HepG2 (cell line): ENCODE measurements around the gene PPP1R9B. TPM values are rescaled to one million over a fixed set of nuclear protein-coding genes. Genes with fewer than 3 reads are reported as not detected.

ENCODE experiments used
- MTA1 ChIP-seq: sonication (generic); formaldehyde crosslinking; IDR thresholded peaks from 2 replicates; pipeline ENCODE4 v1.4.0; 2020; ENCODE audit warnings: missing genetic modification reagents, mild to moderate bottlenecking, borderline replicate concordance
- NBN ChIP-seq: fragments of 450-650 bp; conservative IDR thresholded peaks from 2 replicates; pipeline ENCODE4 v1.6.1; 2017
- NPAS2 ChIP-seq: sonication (generic); formaldehyde crosslinking; IDR thresholded peaks from 2 replicates; pipeline ENCODE4 v1.8.0; 2022; ENCODE audit warnings: mild to moderate bottlenecking, missing genetic modification reagents, borderline replicate concordance
- POLR2G ChIP-seq: fragments of 200-400 bp; formaldehyde crosslinking; IDR thresholded peaks from 2 replicates; pipeline ENCODE4 v1.6.1; 2018; ENCODE audit warnings: mild to moderate bottlenecking, low read depth, low read length, moderate library complexity
- SAFB2 ChIP-seq: sonication (generic); formaldehyde crosslinking; IDR thresholded peaks from 2 replicates; pipeline ENCODE4 v1.5.1; 2020; ENCODE audit warnings: missing genetic modification reagents, low read depth, mild to moderate bottlenecking, borderline replicate concordance
- SP4 ChIP-seq: sonication (generic); formaldehyde crosslinking; IDR thresholded peaks from 2 replicates; pipeline ENCODE4 v1.8.1; 2023; ENCODE audit warnings: mild to moderate bottlenecking, missing genetic modification reagents
- SYNCRIP ChIP-seq: fragments of 200-400 bp; formaldehyde crosslinking; IDR thresholded peaks from 2 replicates; pipeline ENCODE4 v1.6.1; 2018; ENCODE audit warnings: mild to moderate bottlenecking, low read depth, low read length; ENCODE audit not compliant: insufficient read depth
- ZFP1 ChIP-seq: IDR thresholded peaks from 2 replicates; pipeline ENCODE4 v1.6.1; 2016
- ZNF614 ChIP-seq: IDR thresholded peaks from 2 replicates; pipeline ENCODE4 v1.6.1; 2018; ENCODE audit warnings: missing biosample characterization, missing genetic modification reagents, inconsistent platforms, borderline replicate concordance
- polyA plus RNA-seq, 8 experiments: library from polyadenylated mRNA; depleted of rRNA in 3 of 8; stranded (reverse) in 7 of 8; unstranded in 1 of 8; fragments of >200 nt; fragmentation: Illumina TruSeq in 4 of 8; extraction: Trizol in 4 of 8; gene quantifications; 2 replicates each; pipeline versions ENCODE4 v1.2.1 to v1.2.3, GENCODE V29; 2011 to 2016; ENCODE audit warnings: low read depth in 4 of 8, missing spikeins in 1 of 8, mixed read lengths in 1 of 8; ENCODE audit not compliant: insufficient read depth in 1 of 8
- total RNA-seq, 5 experiments: library from RNA; depleted of rRNA; stranded (reverse); fragments of >200 nt; fragmentation: Illumina TruSeq; extraction: Trizol; gene quantifications; 2 replicates each; pipeline ENCODE4 v1.2.3, GENCODE V29; 2016; ENCODE audit warnings: low read depth in 1 of 5
- TF ChIP-seq, protein P1 (sequence below): sonication (generic); formaldehyde crosslinking; IDR thresholded peaks from 2 replicates; pipeline ENCODE4 v1.4.0; 2020; ENCODE audit warnings: missing genetic modification reagents, borderline replicate concordance
- TF ChIP-seq, protein P2 (sequence below): sonication (generic); formaldehyde crosslinking; IDR thresholded peaks from 2 replicates; pipeline ENCODE4 v1.4.0; 2020; ENCODE audit warnings: missing genetic modification reagents, mild to moderate bottlenecking, borderline replicate concordance
- TF ChIP-seq, protein P3 (sequence below): sonication (generic); formaldehyde crosslinking; IDR thresholded peaks from 2 replicates; pipeline ENCODE4 v1.5.0; 2020; ENCODE audit warnings: mild to moderate bottlenecking, missing genetic modification reagents
- TF ChIP-seq, protein P4 (sequence below): sonication (generic); formaldehyde crosslinking; IDR thresholded peaks from 2 replicates; pipeline ENCODE4 v1.4.0; 2020; ENCODE audit warnings: missing genetic modification reagents

The PPP1R9B gene
- total and polyA plus RNA-seq, 2 of the 13 experiments (the other 11 are each of a cell fraction or from before 2014, with no cell fraction given) = 9.4 to 15.8 TPM

DNA sequence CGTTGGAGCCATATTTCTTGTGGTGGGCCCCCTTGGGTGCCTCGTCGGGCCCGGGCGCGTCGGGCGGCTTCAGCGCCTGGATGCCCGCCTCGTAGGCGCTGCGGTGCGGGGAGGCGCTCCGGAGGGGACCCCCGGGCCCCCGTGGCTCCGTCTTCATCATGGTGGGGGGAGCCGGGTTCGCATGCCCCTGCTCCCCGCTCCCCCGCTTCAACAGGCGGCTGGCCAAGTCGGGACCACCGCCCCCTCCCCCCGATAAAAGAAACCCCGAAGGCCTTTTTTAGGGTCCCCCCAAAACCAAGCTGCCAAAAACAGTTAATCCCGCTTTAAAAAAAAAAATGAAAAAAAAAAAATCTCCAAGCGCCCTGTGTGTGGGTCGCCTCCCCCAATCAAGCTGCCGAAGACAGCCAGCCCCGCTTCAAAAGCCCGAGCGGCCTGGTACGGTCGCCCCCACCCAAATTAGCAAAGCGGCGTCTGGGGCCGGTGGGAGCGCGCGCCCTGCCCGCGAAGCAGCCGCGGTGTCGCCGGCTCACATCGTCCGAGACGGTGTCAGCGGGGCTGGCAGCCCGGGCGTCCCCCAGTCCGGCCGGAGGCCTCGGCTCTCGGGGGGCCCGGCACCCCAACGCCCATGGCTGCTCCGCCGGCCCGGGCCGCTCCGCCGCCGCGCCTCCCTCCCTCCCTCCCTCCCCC lies at the start of gene PPP1R9B (continued):
- TF ChIP-seq, protein P1, sequence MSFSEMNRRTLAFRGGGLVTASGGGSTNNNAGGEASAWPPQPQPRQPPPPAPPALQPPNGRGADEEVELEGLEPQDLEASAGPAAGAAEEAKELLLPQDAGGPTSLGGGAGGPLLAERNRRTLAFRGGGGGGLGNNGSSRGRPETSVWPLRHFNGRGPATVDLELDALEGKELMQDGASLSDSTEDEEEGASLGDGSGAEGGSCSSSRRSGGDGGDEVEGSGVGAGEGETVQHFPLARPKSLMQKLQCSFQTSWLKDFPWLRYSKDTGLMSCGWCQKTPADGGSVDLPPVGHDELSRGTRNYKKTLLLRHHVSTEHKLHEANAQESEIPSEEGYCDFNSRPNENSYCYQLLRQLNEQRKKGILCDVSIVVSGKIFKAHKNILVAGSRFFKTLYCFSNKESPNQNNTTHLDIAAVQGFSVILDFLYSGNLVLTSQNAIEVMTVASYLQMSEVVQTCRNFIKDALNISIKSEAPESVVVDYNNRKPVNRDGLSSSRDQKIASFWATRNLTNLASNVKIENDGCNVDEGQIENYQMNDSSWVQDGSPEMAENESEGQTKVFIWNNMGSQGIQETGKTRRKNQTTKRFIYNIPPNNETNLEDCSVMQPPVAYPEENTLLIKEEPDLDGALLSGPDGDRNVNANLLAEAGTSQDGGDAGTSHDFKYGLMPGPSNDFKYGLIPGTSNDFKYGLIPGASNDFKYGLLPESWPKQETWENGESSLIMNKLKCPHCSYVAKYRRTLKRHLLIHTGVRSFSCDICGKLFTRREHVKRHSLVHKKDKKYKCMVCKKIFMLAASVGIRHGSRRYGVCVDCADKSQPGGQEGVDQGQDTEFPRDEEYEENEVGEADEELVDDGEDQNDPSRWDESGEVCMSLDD = peak; percentile 83
- TF ChIP-seq, protein P2, sequence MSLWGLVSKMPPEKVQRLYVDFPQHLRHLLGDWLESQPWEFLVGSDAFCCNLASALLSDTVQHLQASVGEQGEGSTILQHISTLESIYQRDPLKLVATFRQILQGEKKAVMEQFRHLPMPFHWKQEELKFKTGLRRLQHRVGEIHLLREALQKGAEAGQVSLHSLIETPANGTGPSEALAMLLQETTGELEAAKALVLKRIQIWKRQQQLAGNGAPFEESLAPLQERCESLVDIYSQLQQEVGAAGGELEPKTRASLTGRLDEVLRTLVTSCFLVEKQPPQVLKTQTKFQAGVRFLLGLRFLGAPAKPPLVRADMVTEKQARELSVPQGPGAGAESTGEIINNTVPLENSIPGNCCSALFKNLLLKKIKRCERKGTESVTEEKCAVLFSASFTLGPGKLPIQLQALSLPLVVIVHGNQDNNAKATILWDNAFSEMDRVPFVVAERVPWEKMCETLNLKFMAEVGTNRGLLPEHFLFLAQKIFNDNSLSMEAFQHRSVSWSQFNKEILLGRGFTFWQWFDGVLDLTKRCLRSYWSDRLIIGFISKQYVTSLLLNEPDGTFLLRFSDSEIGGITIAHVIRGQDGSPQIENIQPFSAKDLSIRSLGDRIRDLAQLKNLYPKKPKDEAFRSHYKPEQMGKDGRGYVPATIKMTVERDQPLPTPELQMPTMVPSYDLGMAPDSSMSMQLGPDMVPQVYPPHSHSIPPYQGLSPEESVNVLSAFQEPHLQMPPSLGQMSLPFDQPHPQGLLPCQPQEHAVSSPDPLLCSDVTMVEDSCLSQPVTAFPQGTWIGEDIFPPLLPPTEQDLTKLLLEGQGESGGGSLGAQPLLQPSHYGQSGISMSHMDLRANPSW (CRISPR knock-in tag) = no peak
- TF ChIP-seq SAFB2 (CRISPR knock-in tag) (no peak), ZNF614 (CRISPR knock-in tag) (peak; percentile 23; the same call in 1 of the 2 replicates), SYNCRIP (no peak), NPAS2 (0 out of 2 replicates have a peak, but pooled peaks have one; percentile 63), NBN (no peak), MTA1 (CRISPR knock-in tag) (peak; percentile 52; the same call in 1 of the 2 replicates), SP4 (CRISPR knock-in tag) (no peak), ZFP1 (CRISPR knock-in tag) (no peak), POLR2G (0 out of 2 replicates have a peak, but pooled peaks have one; percentile 7)
- TF ChIP-seq, protein P3, sequence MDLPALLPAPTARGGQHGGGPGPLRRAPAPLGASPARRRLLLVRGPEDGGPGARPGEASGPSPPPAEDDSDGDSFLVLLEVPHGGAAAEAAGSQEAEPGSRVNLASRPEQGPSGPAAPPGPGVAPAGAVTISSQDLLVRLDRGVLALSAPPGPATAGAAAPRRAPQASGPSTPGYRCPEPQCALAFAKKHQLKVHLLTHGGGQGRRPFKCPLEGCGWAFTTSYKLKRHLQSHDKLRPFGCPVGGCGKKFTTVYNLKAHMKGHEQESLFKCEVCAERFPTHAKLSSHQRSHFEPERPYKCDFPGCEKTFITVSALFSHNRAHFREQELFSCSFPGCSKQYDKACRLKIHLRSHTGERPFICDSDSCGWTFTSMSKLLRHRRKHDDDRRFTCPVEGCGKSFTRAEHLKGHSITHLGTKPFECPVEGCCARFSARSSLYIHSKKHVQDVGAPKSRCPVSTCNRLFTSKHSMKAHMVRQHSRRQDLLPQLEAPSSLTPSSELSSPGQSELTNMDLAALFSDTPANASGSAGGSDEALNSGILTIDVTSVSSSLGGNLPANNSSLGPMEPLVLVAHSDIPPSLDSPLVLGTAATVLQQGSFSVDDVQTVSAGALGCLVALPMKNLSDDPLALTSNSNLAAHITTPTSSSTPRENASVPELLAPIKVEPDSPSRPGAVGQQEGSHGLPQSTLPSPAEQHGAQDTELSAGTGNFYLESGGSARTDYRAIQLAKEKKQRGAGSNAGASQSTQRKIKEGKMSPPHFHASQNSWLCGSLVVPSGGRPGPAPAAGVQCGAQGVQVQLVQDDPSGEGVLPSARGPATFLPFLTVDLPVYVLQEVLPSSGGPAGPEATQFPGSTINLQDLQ = peak; percentile 69; the same call in 1 of the 2 replicates
- TF ChIP-seq, protein P4, sequence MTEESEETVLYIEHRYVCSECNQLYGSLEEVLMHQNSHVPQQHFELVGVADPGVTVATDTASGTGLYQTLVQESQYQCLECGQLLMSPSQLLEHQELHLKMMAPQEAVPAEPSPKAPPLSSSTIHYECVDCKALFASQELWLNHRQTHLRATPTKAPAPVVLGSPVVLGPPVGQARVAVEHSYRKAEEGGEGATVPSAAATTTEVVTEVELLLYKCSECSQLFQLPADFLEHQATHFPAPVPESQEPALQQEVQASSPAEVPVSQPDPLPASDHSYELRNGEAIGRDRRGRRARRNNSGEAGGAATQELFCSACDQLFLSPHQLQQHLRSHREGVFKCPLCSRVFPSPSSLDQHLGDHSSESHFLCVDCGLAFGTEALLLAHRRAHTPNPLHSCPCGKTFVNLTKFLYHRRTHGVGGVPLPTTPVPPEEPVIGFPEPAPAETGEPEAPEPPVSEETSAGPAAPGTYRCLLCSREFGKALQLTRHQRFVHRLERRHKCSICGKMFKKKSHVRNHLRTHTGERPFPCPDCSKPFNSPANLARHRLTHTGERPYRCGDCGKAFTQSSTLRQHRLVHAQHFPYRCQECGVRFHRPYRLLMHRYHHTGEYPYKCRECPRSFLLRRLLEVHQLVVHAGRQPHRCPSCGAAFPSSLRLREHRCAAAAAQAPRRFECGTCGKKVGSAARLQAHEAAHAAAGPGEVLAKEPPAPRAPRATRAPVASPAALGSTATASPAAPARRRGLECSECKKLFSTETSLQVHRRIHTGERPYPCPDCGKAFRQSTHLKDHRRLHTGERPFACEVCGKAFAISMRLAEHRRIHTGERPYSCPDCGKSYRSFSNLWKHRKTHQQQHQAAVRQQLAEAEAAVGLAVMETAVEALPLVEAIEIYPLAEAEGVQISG (CRISPR knock-in tag) = peak; percentile 42; the same call in 1 of the 2 replicates
